SK-N-SH treated with all-trans-retinoic acid at 6 μM for 48 hours (cell line): ENCODE results near the gene MPPED1.

Source experiments
- ATAC-seq: fragments of 200-7000 bp; cut with Tn5 transposase; 3 replicates; pipeline ENCODE4 v1.9.1; 2020; ENCODE audit warnings: mild to moderate bottlenecking, moderate library complexity
- ARNTL ChIP-seq: fragments of 450-650 bp; formaldehyde crosslinking; IDR thresholded peaks from 2 replicates; pipeline ENCODE4 v1.5.0; 2020; ENCODE audit warnings: low read depth, mild to moderate bottlenecking, moderate library complexity, borderline replicate concordance
- CREB5 ChIP-seq: fragments of 250-450 bp; sonication (Bioruptor Pico); IDR thresholded peaks from 2 replicates; pipeline ENCODE4 v1.5.1; 2020; ENCODE audit warnings: low read depth, mild to moderate bottlenecking, moderate library complexity
- ESRRG ChIP-seq: fragments of 250-450 bp; sonication (Bioruptor Pico); IDR thresholded peaks from 2 replicates; pipeline ENCODE4 v1.6.1; 2021; ENCODE audit warnings: mild to moderate bottlenecking
- ISL1 ChIP-seq: fragments of 250-450 bp; sonication (Bioruptor Pico); IDR thresholded peaks from 2 replicates; pipeline ENCODE4 v2.1.2; 2022; ENCODE audit warnings: mild to moderate bottlenecking, moderate library complexity
- OSR1 ChIP-seq: fragments of 250-450 bp; sonication (Bioruptor Pico); IDR thresholded peaks from 2 replicates; pipeline ENCODE4 v1.8.0; 2022; ENCODE audit warnings: moderate library complexity, mild to moderate bottlenecking, inconsistent platforms
- PATZ1 ChIP-seq: fragments of 250-450 bp; sonication (Bioruptor Pico); IDR thresholded peaks from 2 replicates; pipeline ENCODE4 v1.8.0; 2020; ENCODE audit warnings: mild to moderate bottlenecking, moderate library complexity, borderline replicate concordance
- POU6F1 ChIP-seq: fragments of 250-450 bp; sonication (Bioruptor Pico); IDR thresholded peaks from 2 replicates; pipeline ENCODE4 v1.8.0; 2021; ENCODE audit warnings: low read depth, mild to moderate bottlenecking, moderate library complexity, borderline replicate concordance
- PPARA ChIP-seq: fragments of 250-450 bp; sonication (Bioruptor Pico); IDR thresholded peaks from 2 replicates; pipeline ENCODE4 v1.5.0; 2020; ENCODE audit warnings: mild to moderate bottlenecking, borderline replicate concordance
- RARB ChIP-seq: fragments of 250-450 bp; sonication (Bioruptor Pico); IDR thresholded peaks from 2 replicates; pipeline ENCODE4 v1.8.0; 2021; ENCODE audit warnings: mild to moderate bottlenecking, moderate library complexity
- SNAI2 ChIP-seq: fragments of 250-450 bp; sonication (Bioruptor Pico); IDR thresholded peaks from 2 replicates; pipeline ENCODE4 v1.5.0; 2020; ENCODE audit warnings: mild to moderate bottlenecking, moderate library complexity
- TCF4 ChIP-seq: fragments of 250-450 bp; sonication (Bioruptor Pico); IDR thresholded peaks from 2 replicates; pipeline ENCODE4 v1.8.0; 2021; ENCODE audit warnings: mild to moderate bottlenecking, moderate library complexity, borderline replicate concordance
- TOX ChIP-seq: fragments of 250-450 bp; sonication (Bioruptor Pico); IDR thresholded peaks from 2 replicates; pipeline ENCODE4 v1.8.0; 2021; ENCODE audit warnings: mild to moderate bottlenecking, moderate library complexity, borderline replicate concordance
- ZC3H10 ChIP-seq: fragments of 250-450 bp; sonication (Bioruptor Pico); IDR thresholded peaks from 2 replicates; pipeline ENCODE4 v1.5.1; 2021; ENCODE audit warnings: mild to moderate bottlenecking, moderate library complexity
- ZFP3 ChIP-seq: fragments of 250-450 bp; sonication (Bioruptor Pico); IDR thresholded peaks from 2 replicates; pipeline ENCODE4 v1.5.0; 2020; ENCODE audit warnings: mild to moderate bottlenecking, moderate library complexity
- ZFP30 ChIP-seq: fragments of 450-650 bp; formaldehyde crosslinking; IDR thresholded peaks from 2 replicates; pipeline ENCODE4 v1.5.0; 2022; ENCODE audit warnings: mild to moderate bottlenecking, moderate library complexity
- ZNF565 ChIP-seq: fragments of 450-650 bp; formaldehyde crosslinking; conservative IDR thresholded peaks from 2 replicates; pipeline ENCODE4 v1.5.0; 2020; ENCODE audit warnings: low read depth, mild to moderate bottlenecking, moderate library complexity
- ZNF70 ChIP-seq: fragments of 450-650 bp; formaldehyde crosslinking; IDR thresholded peaks from 2 replicates; pipeline ENCODE4 v1.5.0; 2020; ENCODE audit warnings: mild to moderate bottlenecking, moderate library complexity
- ZNF8 ChIP-seq: fragments of 450-650 bp; formaldehyde crosslinking; IDR thresholded peaks from 2 replicates; pipeline ENCODE4 v1.5.0; 2020; ENCODE audit warnings: mild to moderate bottlenecking, moderate library complexity

Gene MPPED1

DNA sequence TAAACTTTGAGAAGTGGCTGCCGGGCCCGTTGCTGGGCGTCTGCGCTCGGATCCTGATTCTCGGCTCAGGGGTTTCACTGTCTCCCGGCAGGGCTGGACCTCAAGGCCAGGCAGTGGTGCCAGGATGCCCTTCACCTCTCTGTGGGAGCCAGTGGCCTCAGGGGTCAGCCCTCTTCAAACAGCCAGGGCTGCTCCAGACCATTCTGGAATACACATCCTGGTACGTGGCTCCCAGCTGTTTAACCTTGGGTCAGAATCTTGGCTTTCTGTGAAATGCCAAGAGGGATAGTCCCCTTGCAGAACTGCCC, 70.5 kb downstream of the MPPED1 start:
- TF ChIP-seq ESRRG (CRISPR knock-in tag) (no peak), TCF4 (CRISPR knock-in tag) (no peak), ARNTL (CRISPR knock-in tag) (no peak), ISL1 (CRISPR knock-in tag) (no peak), ZNF70 (no peak), OSR1 (CRISPR knock-in tag) (no peak)
- no peak for ATAC-seq

DNA sequence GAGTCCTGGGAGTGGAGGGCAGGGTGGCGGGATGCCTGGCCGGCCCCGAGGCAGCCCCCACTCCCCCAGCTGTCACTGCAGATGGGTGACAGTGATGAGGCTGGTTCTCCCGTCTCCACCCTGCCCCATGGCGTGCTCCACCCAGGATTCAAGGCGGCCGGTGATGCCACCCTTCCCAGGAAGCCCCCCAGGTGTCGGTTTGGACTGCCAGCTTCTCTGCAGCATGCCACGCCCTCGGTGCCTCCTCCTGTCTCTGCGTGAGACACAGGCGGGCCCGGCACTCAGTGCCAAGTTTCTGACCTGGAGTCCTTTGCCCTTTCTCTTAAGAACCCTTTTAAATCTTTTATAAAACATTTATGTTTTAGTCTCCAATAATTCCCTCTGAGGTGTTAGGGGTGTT, 71.5 kb downstream of the MPPED1 start:
- ATAC-seq = no peak
- no peak for TF ChIP-seq ARNTL (CRISPR knock-in tag)
- no peak for TF ChIP-seq ZNF8 (CRISPR knock-in tag)
- no peak for TF ChIP-seq POU6F1 (CRISPR knock-in tag)
- TF ChIP-seq ZNF565 (CRISPR knock-in tag) = no peak
- TF ChIP-seq TOX = no peak
- TF ChIP-seq RARB = no peak

DNA sequence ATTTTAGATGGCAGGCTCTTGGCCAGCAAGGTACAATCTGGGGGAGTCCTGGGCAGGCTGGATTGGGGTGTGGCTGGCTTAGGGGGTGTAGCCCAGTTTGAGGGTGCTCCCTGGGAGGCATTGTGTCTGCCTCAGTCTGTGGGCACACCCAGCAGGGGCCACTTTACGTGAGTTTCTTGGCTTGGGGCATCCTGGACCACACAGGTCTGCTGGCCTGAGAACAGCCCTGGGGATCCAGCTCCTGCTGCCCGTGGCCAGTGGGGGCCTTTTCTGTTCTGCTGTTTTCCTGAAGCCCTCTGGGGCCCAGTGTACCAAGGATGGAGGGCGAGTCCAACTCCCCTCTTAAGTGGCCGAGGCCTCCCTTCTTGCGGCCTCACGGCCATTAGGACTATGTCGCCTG, 71.9 kb downstream of the MPPED1 start:
- no peak for ATAC-seq
- no peak for TF ChIP-seq PPARA (CRISPR knock-in tag)
- no peak for TF ChIP-seq POU6F1 (CRISPR knock-in tag)

GRCh38 chr22:43484227-43484626, 72.4 kb downstream of the MPPED1 start:
- no peak for TF ChIP-seq ARNTL (CRISPR knock-in tag)
- no peak for TF ChIP-seq CREB5 (CRISPR knock-in tag)
- no peak for TF ChIP-seq ZFP30 (CRISPR knock-in tag)
- TF ChIP-seq POU6F1 (CRISPR knock-in tag) = no peak
- TF ChIP-seq ZNF8 (CRISPR knock-in tag) = no peak
- TF ChIP-seq PATZ1 = no peak
- TF ChIP-seq ZNF565 (CRISPR knock-in tag) = no peak
- TF ChIP-seq, all 23 proteins: peak for 0
- ATAC-seq = no peak

- TF ChIP-seq ISL1 (CRISPR knock-in tag) (no peak), OSR1 (CRISPR knock-in tag) (no peak), ZC3H10 (CRISPR knock-in tag) (no peak), ZFP3 (CRISPR knock-in tag) (no peak), CREB5 (CRISPR knock-in tag) (no peak), PATZ1 (no peak), SNAI2 (CRISPR knock-in tag) (no peak), ZNF70 (no peak), ESRRG (CRISPR knock-in tag) (no peak)
- ATAC-seq = no peak
Measured at GRCh38 chr22:43485502-43486089, 73.8 kb downstream of the MPPED1 start.
